Jurkat, Clone E6-1 (cell line): ENCODE measurements around the gene SLC26A8.

Experiments
- DNase-seq: peaks from one replicate; pipeline ENCODE4 v3.0.0-alpha.2; 2011; ENCODE audit warnings: low read depth, low spot score
- H3K4me3 ChIP-seq: 2 replicates; pipeline ENCODE4 v1.5.1; 2011; ENCODE audit warnings: mild to moderate bottlenecking, low read length, control low read depth, moderate library complexity

SLC26A8 gene

GRCh38 chr6:35900448-35900847 lies 124.0 kb downstream of the SLC26A8 start:
- no peak overlapping the region for H3K4me3 ChIP-seq
- DNase-seq, result no peak

GRCh38 chr6:35898003-35898402 lies 126.4 kb downstream of the SLC26A8 start:
- no peak for DNase-seq
- no peak overlapping the region for H3K4me3 ChIP-seq

DNA sequence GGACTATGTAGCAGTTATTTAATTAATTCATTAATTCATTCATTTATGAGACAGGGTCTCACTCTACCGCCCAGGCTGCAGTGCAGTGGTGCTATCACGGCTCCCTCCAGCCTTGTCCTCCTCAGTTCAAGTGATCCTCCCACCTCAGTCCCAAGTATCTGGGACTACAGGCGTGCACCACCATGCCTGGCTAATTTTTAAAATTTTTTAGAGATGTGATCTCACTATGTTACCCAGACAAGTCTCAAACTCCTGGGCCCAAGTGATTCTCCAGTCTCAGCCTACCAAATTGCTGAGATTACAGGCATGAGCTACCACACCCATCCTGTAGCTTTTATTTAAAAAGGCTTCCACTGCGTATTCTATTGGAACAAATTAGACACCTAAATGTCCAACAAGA lies 127.0 kb downstream of the SLC26A8 start:
- no peak for DNase-seq
- no peak overlapping the region for H3K4me3 ChIP-seq

- no peak overlapping the region for H3K4me3 ChIP-seq
- DNase-seq, result no peak
Observed at GRCh38 chr6:35897036-35897435, 127.4 kb downstream of the SLC26A8 start.

GRCh38 chr6:35896228-35896627 lies 128.2 kb downstream of the SLC26A8 start:
- H3K4me3 ChIP-seq, result no peak overlapping the region
- DNase-seq, result no peak

- no peak overlapping the region for H3K4me3 ChIP-seq
- no peak for DNase-seq
Observed at GRCh38 chr6:35895560-35895959, 128.9 kb downstream of the SLC26A8 start.

DNA sequence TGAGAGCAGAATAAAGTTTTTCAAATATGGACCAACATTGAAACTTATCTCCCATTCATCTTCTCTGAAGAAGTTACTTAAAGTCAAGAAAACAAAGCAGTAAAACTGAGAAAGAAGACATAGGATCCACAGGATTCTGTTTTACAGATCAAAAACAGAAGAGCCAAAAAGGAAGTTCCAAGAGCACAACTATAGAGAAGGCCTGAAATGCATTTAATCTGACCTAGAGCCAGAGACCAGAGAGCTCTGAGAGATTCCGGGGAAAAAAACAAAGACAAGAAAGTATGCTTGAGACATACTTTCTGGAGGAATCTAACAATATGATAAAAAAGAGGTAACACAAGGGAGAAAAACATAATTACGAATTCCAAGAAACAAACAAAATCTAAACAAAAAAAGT lies 129.7 kb downstream of the SLC26A8 start:
- no peak for DNase-seq
- no peak overlapping the region for H3K4me3 ChIP-seq
